ENCODE data around the gene NPHS2.
"Not testable (repeated sequence)": the region's sequence is repeated elsewhere in the genome, so short reads cannot be mapped to it uniquely, and the experiment has no call there.

The NPHS2 gene

DNA sequence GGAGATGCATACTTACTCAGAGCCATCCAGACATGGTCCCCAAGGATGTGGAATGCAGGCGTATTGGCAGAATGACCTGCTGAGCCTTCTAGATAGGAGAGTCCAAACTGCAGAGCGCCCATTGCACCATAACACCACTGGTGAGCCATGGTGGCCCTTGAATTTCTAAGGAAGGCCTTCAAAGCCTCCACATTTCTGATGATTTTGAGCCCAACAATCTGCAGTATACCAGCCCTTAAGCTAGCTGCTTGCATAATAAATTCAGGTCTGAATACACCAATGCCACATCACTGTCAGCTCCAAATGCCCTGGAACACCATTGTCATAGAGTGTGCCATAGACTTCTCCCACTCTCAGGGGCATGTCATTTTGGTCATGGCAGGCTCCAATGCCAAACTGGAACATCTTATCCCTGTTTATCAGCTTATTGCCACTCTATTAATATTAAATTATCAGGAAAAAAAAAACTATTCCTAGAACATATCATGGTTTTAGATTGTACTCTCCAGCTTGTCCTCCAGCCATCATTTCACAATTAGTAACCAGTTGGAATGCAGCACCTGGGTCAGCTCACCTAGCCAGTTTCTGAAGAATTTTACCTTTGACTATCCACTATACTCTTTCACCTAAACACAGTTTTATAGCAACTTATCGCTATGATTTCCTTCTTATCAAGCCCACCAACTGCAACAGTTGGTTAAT is 26.9 kb downstream of the NPHS2 start:
- no peak overlapping the region for H3K27ac ChIP-seq
- H3K4me3 ChIP-seq, result no peak overlapping the region

DNA sequence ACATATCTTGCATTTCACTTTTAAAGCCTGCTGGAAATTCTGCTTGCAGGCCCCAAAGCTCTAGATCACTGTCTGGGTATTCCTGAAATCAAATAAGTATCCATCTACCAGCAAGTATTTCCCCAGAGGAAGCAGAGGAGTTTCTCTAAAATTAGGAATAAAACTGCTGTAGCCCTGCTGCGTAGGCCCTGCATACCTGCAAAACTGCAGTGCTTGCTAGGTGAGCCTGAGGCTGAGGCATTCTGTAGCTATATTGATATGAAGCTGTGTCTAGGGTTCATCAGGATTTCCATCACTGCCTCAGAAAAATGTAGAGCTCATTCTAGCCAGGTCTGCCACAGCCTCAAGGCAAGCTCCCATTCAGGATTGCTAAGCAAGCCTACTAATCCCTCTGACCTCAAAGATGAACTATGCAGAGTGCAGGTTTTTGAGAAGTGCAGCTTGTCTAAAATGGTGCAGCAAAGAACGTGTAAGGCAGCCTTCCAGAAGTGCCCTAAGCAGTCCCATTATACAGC is 28.7 kb downstream of the NPHS2 start:
- Histone ChIP-seq H3K27ac (no peak overlapping the region), H3K4me3 (no peak overlapping the region)

DNA sequence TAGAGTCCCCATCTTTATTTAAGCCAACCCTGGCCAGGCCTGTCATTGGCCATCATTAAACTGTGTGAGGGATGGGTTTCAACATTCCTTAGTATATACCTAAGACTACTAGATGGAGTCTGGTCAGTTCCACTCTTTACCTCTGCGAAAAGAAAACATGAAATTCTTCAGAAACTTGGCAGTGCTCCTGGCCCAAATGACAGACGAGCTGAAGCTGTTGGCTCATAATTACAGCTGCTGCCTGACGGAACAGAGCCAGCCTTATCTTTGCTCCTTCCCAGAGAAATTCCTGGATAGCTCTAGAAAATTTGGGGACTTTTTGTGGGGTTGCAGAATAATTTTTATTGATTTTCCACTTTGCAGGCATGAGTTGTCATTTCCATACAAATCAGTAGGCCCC is 30.4 kb downstream of the NPHS2 start:
- no peak overlapping the region for H3K27ac ChIP-seq
- no peak overlapping the region for H3K4me3 ChIP-seq

DNA sequence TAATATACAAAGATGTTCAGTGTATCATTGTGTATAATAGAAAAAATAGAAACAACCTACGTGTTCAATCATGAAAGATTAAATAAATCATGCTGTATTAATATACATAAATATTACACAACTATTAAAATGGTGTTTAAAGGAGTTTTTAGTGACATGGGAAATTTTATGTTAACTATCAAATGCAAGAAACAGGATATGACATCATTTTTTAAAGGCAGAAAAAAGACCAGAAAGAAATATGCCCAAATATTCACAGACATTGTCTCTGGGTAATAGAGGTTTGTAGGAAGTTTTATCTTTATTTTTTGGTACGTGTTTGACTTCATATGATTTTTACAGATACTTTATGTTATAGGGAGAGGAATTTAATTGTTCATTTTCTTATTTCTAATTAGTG is 34.0 kb downstream of the NPHS2 start:
- no peak overlapping the region for H3K4me3 ChIP-seq
- no peak overlapping the region for H3K27ac ChIP-seq

DNA sequence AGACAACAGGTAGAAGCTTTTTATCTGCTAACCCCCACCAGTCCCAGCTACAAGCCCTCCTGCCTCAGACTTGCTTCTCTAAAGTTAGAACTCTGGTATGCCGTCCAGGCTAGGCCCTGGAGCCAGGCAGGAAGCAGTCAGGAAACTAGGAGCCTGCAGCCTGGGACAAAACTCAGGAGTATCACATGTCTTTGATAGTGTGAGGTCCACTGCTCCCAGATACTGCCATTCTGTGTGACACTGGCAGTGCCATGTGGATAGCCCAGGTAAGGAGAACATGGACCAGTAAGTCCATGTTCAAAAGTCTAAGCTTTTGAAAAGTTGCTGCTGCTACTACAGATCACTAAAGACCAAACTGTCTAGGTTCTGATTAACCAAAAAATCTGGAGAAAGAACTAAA is 45.4 kb downstream of the NPHS2 start:
- H3K4me3 ChIP-seq, result no peak overlapping the region
- no peak overlapping the region for H3K27ac ChIP-seq

DNA sequence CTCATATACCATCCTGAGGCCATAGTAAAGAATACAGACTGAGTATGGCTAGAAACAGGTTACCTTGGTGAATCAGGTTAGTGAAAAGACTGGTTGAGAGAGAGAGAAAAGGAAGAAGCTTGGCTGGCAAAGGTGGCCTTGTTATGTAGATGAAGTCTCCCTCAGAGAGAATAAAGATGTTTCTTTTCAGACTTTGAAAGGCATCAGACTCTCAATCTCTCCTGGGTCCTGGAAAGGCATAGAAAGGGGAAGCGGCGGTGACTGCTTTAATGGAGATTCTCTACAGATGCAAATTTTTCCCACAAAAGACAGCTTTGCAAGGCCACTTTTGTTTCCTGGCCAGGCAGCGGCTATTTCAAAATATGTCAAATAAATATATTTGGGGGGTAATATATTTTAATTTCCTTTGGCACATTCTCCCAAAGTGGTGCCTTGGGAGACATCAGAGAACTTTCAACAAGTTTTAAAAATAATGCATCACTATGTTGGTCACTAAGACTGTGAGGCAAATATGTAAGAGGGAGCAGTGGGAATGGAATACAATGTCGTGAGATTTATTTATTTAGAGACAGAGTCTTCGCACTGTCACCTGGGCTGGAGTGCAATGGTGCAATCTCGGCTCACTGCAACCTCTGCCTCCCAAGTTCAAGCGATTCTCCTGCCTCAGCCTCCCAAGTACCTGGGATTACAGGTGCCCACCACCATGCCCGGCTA is 46.1 kb downstream of the NPHS2 start:
- H3K4me3 ChIP-seq, result no peak overlapping the region
- H3K27ac ChIP-seq, result no peak overlapping the region

DNA sequence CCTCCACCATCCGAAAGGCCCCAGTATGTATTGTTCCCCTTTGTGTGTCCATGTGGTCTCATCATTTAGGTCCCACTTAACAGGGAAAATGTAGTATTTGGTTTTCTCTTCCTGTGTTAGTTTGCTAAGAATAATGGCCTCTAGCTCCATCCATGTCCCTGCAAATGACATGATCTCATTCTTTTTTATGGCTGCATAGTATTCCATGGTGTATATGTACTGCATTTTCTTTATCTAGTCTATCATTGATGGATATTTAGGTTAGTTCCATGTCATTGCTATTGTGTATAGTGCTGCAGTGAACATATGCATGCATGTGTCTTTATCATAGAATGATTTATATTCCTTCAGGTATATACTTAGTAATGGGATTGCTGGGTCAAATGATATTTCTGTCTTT is 57.2 kb downstream of the NPHS2 start:
- not testable (repeated sequence) for H3K4me3 ChIP-seq, H3K27ac ChIP-seq

DNA sequence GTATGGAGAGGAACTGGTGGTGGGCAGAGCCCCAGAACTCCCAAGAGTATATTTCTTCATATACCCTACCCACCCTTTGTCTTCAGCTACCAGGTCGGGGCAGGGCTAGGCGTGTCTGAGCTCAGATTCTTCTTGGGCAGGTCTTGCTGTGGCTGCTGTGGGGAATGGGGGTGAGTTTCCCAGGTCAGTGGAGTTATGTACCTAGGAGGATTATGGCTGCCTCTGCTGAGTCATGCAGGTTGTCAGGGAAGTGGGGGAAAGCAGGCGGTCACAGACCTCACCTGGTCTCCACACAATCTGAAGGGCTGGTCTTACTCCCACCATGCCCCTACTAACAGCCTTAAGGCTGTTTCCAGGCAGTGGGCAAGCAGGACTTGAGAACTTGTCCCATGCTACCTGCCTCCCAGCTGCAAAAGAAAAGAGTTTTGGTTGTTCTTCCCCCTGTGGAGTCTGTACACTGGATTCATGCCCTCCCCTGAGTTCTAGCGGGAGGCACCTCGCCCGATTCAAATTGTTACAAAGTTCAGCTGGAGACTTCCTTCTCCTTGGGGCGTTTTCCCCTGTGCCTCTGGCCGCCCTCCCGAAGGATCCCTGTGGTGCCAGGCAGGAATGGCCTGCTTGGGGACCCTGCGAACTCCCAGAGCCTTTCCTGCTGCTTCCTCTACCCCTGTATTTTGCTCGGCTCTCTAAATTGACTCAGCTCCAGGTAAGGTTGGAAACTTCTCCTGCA is 58.6 kb downstream of the NPHS2 start:
- no peak overlapping the region for H3K27ac ChIP-seq
- no peak overlapping the region for H3K4me3 ChIP-seq

DNA sequence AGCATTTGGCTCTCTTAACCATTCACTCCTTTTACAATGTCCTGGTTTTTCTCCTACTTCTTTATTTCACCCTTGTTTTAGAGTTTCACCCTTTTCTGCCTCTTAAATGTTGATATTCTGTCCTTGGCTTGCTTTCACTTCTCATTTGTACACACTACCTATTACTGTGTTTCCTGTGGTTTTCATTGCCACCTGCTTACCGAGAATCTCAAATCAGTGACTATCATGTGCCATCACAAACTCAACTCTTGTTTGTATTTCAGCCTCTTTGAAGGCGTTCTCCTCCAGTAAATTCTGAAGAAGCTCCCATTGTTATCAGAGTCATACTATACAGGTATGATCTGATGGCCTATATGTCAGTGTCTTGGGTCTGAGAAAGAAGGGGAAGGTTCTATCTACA is 65.7 kb downstream of the NPHS2 start:
- H3K4me3 ChIP-seq, result no peak overlapping the region
- H3K27ac ChIP-seq, result no peak overlapping the region

DNA sequence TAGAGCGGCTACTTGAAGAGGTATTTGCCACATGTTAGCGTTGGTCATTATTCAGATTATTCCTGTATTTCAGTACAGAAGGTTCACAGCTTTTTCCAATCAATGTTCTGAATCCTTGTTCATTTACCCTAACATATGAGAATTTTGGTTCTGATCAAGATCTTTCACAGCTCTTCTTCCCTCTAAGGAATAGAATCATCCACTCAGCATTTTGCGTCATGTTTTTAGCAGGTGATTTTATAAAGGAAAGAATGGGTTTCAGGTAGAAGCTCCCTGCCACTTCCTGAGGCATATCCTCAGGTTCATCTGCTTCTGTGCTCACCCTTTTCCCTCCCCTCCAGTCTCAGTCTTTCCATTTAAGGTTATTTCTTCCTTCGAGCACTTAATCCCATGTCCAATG is 66.4 kb downstream of the NPHS2 start:
- no peak overlapping the region for H3K27ac ChIP-seq

DNA sequence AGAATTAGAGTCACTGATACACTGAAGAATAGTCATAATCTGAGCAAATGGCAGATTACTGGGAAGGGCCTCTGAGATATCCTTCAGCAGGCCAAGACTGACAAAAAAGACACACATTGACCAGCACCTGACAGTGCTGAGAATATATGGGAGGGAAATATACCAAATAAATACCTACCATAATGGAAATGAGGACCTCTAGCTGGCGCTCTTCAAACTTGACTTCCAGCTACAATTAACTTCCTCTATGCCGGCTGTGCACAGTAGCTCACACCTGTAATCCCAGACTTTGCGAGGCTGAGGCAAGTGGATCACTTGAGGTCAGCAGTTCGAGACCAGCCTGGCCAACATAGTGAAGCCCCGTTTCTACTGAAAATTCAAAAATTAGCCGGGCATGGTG is 69.5 kb downstream of the NPHS2 start:
- Histone ChIP-seq H3K4me3 (no peak overlapping the region), H3K27ac (no peak overlapping the region)

More for the DNA sequence above, 66.4 kb downstream of the NPHS2 start:
- no peak overlapping the region for H3K4me3 ChIP-seq
